ENCODE results near the gene KRT222.

Gene KRT222

DNA sequence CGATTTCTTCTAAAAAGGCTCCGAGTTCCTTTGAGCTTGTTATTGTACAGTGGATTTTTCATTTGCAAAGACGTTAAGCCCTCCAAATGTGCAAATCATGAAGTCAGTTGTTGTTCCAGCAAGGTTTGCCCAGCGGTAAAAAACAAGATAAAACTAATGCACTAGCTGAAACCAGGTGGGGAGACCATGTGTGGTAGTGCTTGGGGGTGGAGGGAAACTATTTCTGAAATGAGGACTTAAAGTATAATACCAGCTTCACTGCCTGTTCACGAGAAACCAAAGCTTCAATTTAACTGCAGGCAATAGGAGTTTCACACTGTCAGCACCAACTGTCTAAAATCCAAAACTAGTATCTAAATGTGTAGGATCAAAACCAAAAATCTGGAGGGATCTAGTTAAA lies 39.7 kb downstream of the KRT222 start:
- no peak overlapping the region for H3K4me3 ChIP-seq (ENCODE audit: low read depth, low read length)
- DNase-seq (ENCODE audit: low read depth): no peak
- TF ChIP-seq, protein P1, sequence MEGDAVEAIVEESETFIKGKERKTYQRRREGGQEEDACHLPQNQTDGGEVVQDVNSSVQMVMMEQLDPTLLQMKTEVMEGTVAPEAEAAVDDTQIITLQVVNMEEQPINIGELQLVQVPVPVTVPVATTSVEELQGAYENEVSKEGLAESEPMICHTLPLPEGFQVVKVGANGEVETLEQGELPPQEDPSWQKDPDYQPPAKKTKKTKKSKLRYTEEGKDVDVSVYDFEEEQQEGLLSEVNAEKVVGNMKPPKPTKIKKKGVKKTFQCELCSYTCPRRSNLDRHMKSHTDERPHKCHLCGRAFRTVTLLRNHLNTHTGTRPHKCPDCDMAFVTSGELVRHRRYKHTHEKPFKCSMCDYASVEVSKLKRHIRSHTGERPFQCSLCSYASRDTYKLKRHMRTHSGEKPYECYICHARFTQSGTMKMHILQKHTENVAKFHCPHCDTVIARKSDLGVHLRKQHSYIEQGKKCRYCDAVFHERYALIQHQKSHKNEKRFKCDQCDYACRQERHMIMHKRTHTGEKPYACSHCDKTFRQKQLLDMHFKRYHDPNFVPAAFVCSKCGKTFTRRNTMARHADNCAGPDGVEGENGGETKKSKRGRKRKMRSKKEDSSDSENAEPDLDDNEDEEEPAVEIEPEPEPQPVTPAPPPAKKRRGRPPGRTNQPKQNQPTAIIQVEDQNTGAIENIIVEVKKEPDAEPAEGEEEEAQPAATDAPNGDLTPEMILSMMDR (IDR thresholded peaks at IDR 0.05; ENCODE audit: insufficient read depth, low read depth, low read length, missing control alignments): no peak

DNA sequence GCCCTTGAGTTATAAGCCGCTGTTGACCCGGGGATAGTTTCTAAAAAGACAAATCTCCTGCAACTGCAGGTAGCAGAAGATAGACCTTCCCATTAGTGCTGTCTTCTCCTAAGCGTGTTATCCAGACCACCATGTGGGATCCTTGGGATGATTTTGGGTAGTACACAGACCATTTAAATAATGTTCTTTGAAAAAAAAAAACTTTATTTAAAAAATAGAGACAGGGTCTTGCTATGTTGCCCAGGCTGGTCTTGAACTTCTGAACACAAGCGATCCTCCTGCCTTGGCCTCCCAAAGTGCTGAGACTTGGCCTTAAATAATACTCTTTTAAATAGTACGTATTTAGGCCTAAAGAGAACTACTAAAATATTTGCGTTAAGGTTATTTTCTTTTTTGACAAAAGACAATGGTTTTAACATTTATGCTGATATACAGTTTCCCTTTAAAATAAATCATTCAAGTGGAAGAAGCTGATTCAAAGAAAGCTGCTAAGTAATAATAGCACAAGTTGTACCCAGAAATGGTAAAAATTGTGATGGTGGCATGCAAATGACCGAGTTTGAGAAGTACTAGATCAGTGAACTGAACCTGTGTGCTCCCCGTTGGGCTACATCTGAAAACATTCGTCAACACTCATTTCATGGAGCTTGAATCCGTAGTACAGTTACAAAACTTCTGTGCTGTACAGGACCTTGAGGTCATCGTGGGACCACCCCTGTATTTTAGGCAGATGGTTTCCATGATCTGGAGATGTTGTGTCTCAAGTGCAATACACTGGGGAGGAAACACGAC lies 41.4 kb downstream of the KRT222 start:
- DNase-seq (ENCODE audit: low read depth): no peak
- H3K4me3 ChIP-seq (ENCODE audit: low read depth, low read length): no peak overlapping the region
- TF ChIP-seq, protein P1 (IDR thresholded peaks at IDR 0.05; ENCODE audit: insufficient read depth, low read depth, low read length, missing control alignments): no peak

GRCh38 chr17:40622509-40622928 lies 42.5 kb downstream of the KRT222 start:
- DNase-seq (ENCODE audit: low read depth): no peak
- TF ChIP-seq, protein P1 (IDR thresholded peaks at IDR 0.05; ENCODE audit: insufficient read depth, low read depth, low read length, missing control alignments): no peak
- no peak overlapping the region for H3K4me3 ChIP-seq (ENCODE audit: low read depth, low read length)

DNA sequence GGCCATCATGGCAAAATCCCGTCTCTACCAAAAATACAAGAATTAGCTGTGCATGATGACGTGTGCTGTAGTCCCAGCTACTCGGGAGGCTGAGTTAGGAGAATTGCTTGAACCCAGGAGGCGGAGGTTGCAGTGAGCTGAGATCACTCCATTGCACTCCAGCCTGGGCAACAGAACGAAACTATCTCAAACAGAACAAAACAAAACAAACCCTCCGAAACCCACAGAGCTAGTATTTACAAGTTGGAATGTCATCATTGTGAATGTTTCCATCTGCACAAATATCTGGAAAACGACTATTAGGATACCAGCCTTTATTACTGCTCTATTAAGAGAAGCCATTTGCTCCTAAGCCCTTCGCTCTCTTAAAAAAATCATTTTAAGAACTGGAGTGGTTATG lies 43.4 kb downstream of the KRT222 start:
- TF ChIP-seq, protein P1 (IDR thresholded peaks at IDR 0.05; ENCODE audit: insufficient read depth, low read depth, low read length, missing control alignments): no peak
- no peak for DNase-seq (ENCODE audit: low read depth)
- H3K4me3 ChIP-seq (ENCODE audit: low read depth, low read length): no peak overlapping the region

GRCh38 chr17:40621019-40621418 lies 44.0 kb downstream of the KRT222 start:
- no peak overlapping the region for H3K4me3 ChIP-seq (ENCODE audit: low read depth, low read length)
- TF ChIP-seq, protein P1 (IDR thresholded peaks at IDR 0.05; ENCODE audit: insufficient read depth, low read depth, low read length, missing control alignments): no peak
- no peak for DNase-seq (ENCODE audit: low read depth)

GRCh38 chr17:40618754-40619625 lies 46.0 kb downstream of the KRT222 start:
- TF ChIP-seq, protein P1 (IDR thresholded peaks at IDR 0.05; ENCODE audit: insufficient read depth, low read depth, low read length, missing control alignments): no peak
- H3K4me3 ChIP-seq (ENCODE audit: low read depth, low read length): no peak overlapping the region
- DNase-seq (ENCODE audit: low read depth): no peak

Measured in GM12865 (cell line).